HepG2 (cell line): ENCODE measurements around the gene HELZ. TPM values are rescaled to one million over a fixed set of nuclear protein-coding genes. Genes with fewer than 3 reads are reported as not detected.

Source experiments
- ATAC-seq: fragments of 200-7000 bp; cut with Tn5 transposase; 3 replicates; pipeline ENCODE4 v1.9.1; 2020; ENCODE audit warnings: mild to moderate bottlenecking, moderate library complexity
- Bru-seq: library from RNA; stranded (reverse); fragments of 400-500 nt; gene quantifications from one replicate; lab custom pipeline; 2021; lab: Mats Ljungman, UMichigan
- BruChase-seq, 2 experiments: library from RNA; stranded (reverse); fragments of 400-500 nt; gene quantifications; one replicate each; lab custom pipeline; 2021; lab: Mats Ljungman, UMichigan
- BruUV-seq: library from RNA; stranded (reverse); fragments of 400-500 nt; replicated peaks from 2 replicates; lab custom pipeline; 2021; lab: Mats Ljungman, UMichigan
- CTCF ChIA-PET: fragments of 300-600 bp; formaldehyde crosslinking; extraction: SDS; loops from one replicate; lab custom pipeline; 2021; ENCODE audit warnings: low total read pairs, inconsistent platforms, low intra/inter-chr PET ratio; lab: Yijun Ruan, JAX
- POLR2A ChIA-PET: fragments of 350-600 bp; sonication (Branson Sonifier 250); formaldehyde crosslinking; loops from one replicate; lab custom pipeline; 2020; ENCODE audit warnings: antibody characterized with exemption, inconsistent platforms; lab: Yijun Ruan, JAX
- DNase-seq: peaks from one replicate; pipeline ENCODE4 v3.0.0-alpha.2; 2015; ENCODE audit warnings: low spot score
- FAIRE-seq: peaks from 3 replicates; lab custom pipeline; 2011; peaks lifted over from hg19 to GRCh38; lab: Jason Lieb, UNC
- H2AFZ ChIP-seq: one replicate; pipeline ENCODE4 v1.6.1; 2011; ENCODE audit warnings: low read length, inconsistent platforms
- H3K27ac ChIP-seq: fragments of 300-600 bp; 3 replicates; pipeline ENCODE4 v1.8.0; 2011; ENCODE audit warnings: mixed run types, mild to moderate bottlenecking, mixed read lengths, low read length, inconsistent platforms; ENCODE audit not compliant: insufficient read depth; ENCODE audit errors: extremely low read length
- H3K27me3 ChIP-seq, 2 experiments: fragments of 200-600 bp in 1 of 2; 2 replicates in 1 of 2; 3 replicates in 1 of 2; pipeline versions ENCODE4 v1.6.0 to v1.8.0; 2011; ENCODE audit warnings: low read length in 2 of 2, mild to moderate bottlenecking in 2 of 2, moderate library complexity in 2 of 2, inconsistent platforms in 1 of 2; ENCODE audit not compliant: insufficient read depth in 2 of 2, control insufficient read depth in 1 of 2
- H3K36me3 ChIP-seq, 2 experiments: fragments of 200-600 bp in 1 of 2; replicated peaks in 1 of 2; 2 replicates in 1 of 2; 3 replicates in 1 of 2; pipeline versions ENCODE4 v1.5.1 to v1.8.0; 2011; ENCODE audit warnings: low read length in 2 of 2, inconsistent platforms in 1 of 2; ENCODE audit not compliant: insufficient read depth in 2 of 2, control insufficient read depth in 1 of 2
- H3K4me1 ChIP-seq: 2 replicates; pipeline ENCODE4 v1.5.1; 2012; ENCODE audit warnings: low read length, inconsistent platforms; ENCODE audit not compliant: insufficient read depth
- H3K4me2 ChIP-seq: 2 replicates; pipeline ENCODE4 v1.6.0; 2011; ENCODE audit warnings: low read depth, low read length, inconsistent platforms
- H3K4me3 ChIP-seq, 3 experiments: fragments of 200-600 bp in 1 of 3; sonication (generic), shearing (Covaris generic) in 1 of 3; replicated peaks in 1 of 3; 2 replicates each; pipeline ENCODE4 v1.5.1; 2011 to 2016; ENCODE audit warnings: low read length in 3 of 3, inconsistent platforms in 2 of 3, low read depth in 2 of 3, mild to moderate bottlenecking in 2 of 3, control low read depth in 1 of 3, mixed read lengths in 1 of 3; ENCODE audit not compliant: insufficient read depth in 1 of 3
- H3K79me2 ChIP-seq: one replicate; pipeline ENCODE4 v1.6.1; 2011; ENCODE audit warnings: low read length, inconsistent platforms; ENCODE audit not compliant: insufficient read depth
- H3K9ac ChIP-seq: 2 replicates; pipeline ENCODE4 v1.6.0; 2011; ENCODE audit warnings: mild to moderate bottlenecking, low read depth, low read length, inconsistent platforms; ENCODE audit not compliant: insufficient read depth
- H3K9me3 ChIP-seq: 2 replicates; pipeline ENCODE4 v1.5.1; 2012; ENCODE audit warnings: mild to moderate bottlenecking, low read length
- H4K20me1 ChIP-seq: 2 replicates; pipeline ENCODE4 v1.6.0; 2011; ENCODE audit warnings: inconsistent platforms, mild to moderate bottlenecking, low read length, moderate library complexity; ENCODE audit not compliant: insufficient read depth
- DPF2 ChIP-seq: sonication (generic); formaldehyde crosslinking; IDR thresholded peaks from 2 replicates; pipeline ENCODE4 v1.4.0; 2020; ENCODE audit warnings: mild to moderate bottlenecking, low read depth, missing genetic modification reagents, borderline replicate concordance
- HNRNPLL ChIP-seq: fragments of 200-400 bp; formaldehyde crosslinking; IDR thresholded peaks from 2 replicates; pipeline ENCODE4 v1.6.1; 2017; ENCODE audit warnings: mild to moderate bottlenecking, low read depth, low read length; ENCODE audit not compliant: poor library complexity, severe bottlenecking
- MTA1 ChIP-seq: sonication (generic); formaldehyde crosslinking; IDR thresholded peaks from 2 replicates; pipeline ENCODE4 v1.4.0; 2020; ENCODE audit warnings: missing genetic modification reagents, mild to moderate bottlenecking, borderline replicate concordance
- PRPF4 ChIP-seq: fragments of 200-400 bp; formaldehyde crosslinking; IDR thresholded peaks from 2 replicates; pipeline ENCODE4 v1.6.1; 2016; ENCODE audit warnings: low read length, low read depth; ENCODE audit not compliant: poor library complexity, severe bottlenecking
- SYNCRIP ChIP-seq: fragments of 200-400 bp; formaldehyde crosslinking; IDR thresholded peaks from 2 replicates; pipeline ENCODE4 v1.6.1; 2018; ENCODE audit warnings: mild to moderate bottlenecking, low read depth, low read length; ENCODE audit not compliant: insufficient read depth
- ZNF33B ChIP-seq: sonication (generic); formaldehyde crosslinking; IDR thresholded peaks from 2 replicates; pipeline ENCODE4 v1.5.1; 2020; ENCODE audit warnings: mild to moderate bottlenecking, missing genetic modification reagents
- ZNF605 ChIP-seq: sonication (generic); formaldehyde crosslinking; IDR thresholded peaks from 2 replicates; pipeline ENCODE4 v1.8.0; 2022; ENCODE audit warnings: mild to moderate bottlenecking, missing genetic modification reagents
- WGBS: methylation state at CpG from one replicate; pipeline ENCODE4 v1.1.6; 2017; ENCODE audit warnings: low lambda C conversion rate; 5-methylcytosine and 5-hydroxymethylcytosine counted together
- in situ Hi-C: cut with HindIII; loops from 2 replicates; pipeline ENCODE4 v1.10.0; 2017; ENCODE audit warnings: low pct_unique_long_range_greater_than_20kb; ENCODE audit not compliant: extremely low pct_ligation_motif_present
- intact Hi-C: fragments of 100-400 bp; cut with micrococcal nuclease; formaldehyde crosslinking; loops from one replicate; pipeline ENCODE4 v1.10.0; 2022; ENCODE audit not compliant: unreplicated experiment
- long read RNA-seq, 2 experiments: library from RNA in 1 of 2; library from polyadenylated mRNA in 1 of 2; stranded (forward) in 1 of 2; unstranded in 1 of 2; transcript quantifications; one replicate each; pipeline ENCODE4 v2.0.0, GENCODE V29; 2019 to 2022
- polyA minus RNA-seq, 3 experiments: library from RNA; depleted of rRNA, polyadenylated mRNA; stranded (reverse); fragments of >200 nt; gene quantifications; 2 replicates each; pipeline ENCODE4 v1.2.3, GENCODE V29; 2011; ENCODE audit warnings: low replicate concordance in 1 of 3
- polyA plus RNA-seq, 8 experiments: library from polyadenylated mRNA; depleted of rRNA in 3 of 8; stranded (reverse) in 7 of 8; unstranded in 1 of 8; fragments of >200 nt; fragmentation: Illumina TruSeq in 4 of 8; extraction: Trizol in 4 of 8; gene quantifications; 2 replicates each; pipeline versions ENCODE4 v1.2.1 to v1.2.3, GENCODE V29; 2011 to 2016; ENCODE audit warnings: low read depth in 4 of 8, missing spikeins in 1 of 8, mixed read lengths in 1 of 8; ENCODE audit not compliant: insufficient read depth in 1 of 8
- total RNA-seq, 5 experiments: library from RNA; depleted of rRNA; stranded (reverse); fragments of >200 nt; fragmentation: Illumina TruSeq; extraction: Trizol; gene quantifications; 2 replicates each; pipeline ENCODE4 v1.2.3, GENCODE V29; 2016; ENCODE audit warnings: low read depth in 1 of 5

HELZ gene, protein sequence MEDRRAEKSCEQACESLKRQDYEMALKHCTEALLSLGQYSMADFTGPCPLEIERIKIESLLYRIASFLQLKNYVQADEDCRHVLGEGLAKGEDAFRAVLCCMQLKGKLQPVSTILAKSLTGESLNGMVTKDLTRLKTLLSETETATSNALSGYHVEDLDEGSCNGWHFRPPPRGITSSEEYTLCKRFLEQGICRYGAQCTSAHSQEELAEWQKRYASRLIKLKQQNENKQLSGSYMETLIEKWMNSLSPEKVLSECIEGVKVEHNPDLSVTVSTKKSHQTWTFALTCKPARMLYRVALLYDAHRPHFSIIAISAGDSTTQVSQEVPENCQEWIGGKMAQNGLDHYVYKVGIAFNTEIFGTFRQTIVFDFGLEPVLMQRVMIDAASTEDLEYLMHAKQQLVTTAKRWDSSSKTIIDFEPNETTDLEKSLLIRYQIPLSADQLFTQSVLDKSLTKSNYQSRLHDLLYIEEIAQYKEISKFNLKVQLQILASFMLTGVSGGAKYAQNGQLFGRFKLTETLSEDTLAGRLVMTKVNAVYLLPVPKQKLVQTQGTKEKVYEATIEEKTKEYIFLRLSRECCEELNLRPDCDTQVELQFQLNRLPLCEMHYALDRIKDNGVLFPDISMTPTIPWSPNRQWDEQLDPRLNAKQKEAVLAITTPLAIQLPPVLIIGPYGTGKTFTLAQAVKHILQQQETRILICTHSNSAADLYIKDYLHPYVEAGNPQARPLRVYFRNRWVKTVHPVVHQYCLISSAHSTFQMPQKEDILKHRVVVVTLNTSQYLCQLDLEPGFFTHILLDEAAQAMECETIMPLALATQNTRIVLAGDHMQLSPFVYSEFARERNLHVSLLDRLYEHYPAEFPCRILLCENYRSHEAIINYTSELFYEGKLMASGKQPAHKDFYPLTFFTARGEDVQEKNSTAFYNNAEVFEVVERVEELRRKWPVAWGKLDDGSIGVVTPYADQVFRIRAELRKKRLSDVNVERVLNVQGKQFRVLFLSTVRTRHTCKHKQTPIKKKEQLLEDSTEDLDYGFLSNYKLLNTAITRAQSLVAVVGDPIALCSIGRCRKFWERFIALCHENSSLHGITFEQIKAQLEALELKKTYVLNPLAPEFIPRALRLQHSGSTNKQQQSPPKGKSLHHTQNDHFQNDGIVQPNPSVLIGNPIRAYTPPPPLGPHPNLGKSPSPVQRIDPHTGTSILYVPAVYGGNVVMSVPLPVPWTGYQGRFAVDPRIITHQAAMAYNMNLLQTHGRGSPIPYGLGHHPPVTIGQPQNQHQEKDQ (N-terminal part only)
- total RNA-seq (2016; rRNA removed; fragmentation: Illumina TruSeq; extraction: Trizol) (52.4 and 93.1 TPM in 2 replicates), polyA plus RNA-seq (2011; rRNA removed) (27.8 and 35.3 TPM in 2 replicates), polyA minus RNA-seq (2011; rRNA and poly(A)+ RNA removed; ENCODE audit: low replicate concordance) (32.9 and 69.3 TPM in 2 replicates), Bru-seq, nascent RNA (percentile 92 among the genes with signal in this experiment), BruChase-seq, experiment 1, labeled RNA remaining after a 6-hour chase (percentile 91 among the genes with signal in this experiment), BruChase-seq, experiment 2, labeled RNA remaining after a 2-hour chase (percentile 91 among the genes with signal in this experiment)
- 12.4 and 14.0 TPM in 2 replicates for total RNA-seq (2016; cell fraction: cytosol; rRNA removed; fragmentation: Illumina TruSeq; extraction: Trizol; ENCODE audit: low read depth)
- total RNA-seq (2016; cell fraction: insoluble cytoplasmic fraction; rRNA removed; fragmentation: Illumina TruSeq; extraction: Trizol) = 47.7 and 84.1 TPM in 2 replicates
- 34.8 and 42.7 TPM in 2 replicates for total RNA-seq (2016; cell fraction: membrane; rRNA removed; fragmentation: Illumina TruSeq; extraction: Trizol)
- 127 and 142 TPM in 2 replicates for total RNA-seq (2016; cell fraction: nucleus; rRNA removed; fragmentation: Illumina TruSeq; extraction: Trizol)
- polyA plus RNA-seq (2011; cell fraction: cytosol; rRNA removed) = 13.6 and 17.7 TPM in 2 replicates
- polyA plus RNA-seq (2011; cell fraction: nucleus; rRNA removed) = 58.4 and 59.3 TPM in 2 replicates
- polyA plus RNA-seq (2012) = 20.6 and 33.4 TPM in 2 replicates
- polyA plus RNA-seq (2016; cell fraction: cytosol; fragmentation: Illumina TruSeq; extraction: Trizol; ENCODE audit: low read depth) = 2.6 and 3.3 TPM in 2 replicates
- polyA plus RNA-seq (2016; cell fraction: insoluble cytoplasmic fraction; fragmentation: Illumina TruSeq; extraction: Trizol; ENCODE audit: low read depth) = 17.4 and 19.8 TPM in 2 replicates
- polyA plus RNA-seq (2016; cell fraction: membrane; fragmentation: Illumina TruSeq; extraction: Trizol; ENCODE audit: low read depth) = 3.9 and 4.9 TPM in 2 replicates
- 40.2 and 45.2 TPM in 2 replicates for polyA plus RNA-seq (2016; cell fraction: nucleus; fragmentation: Illumina TruSeq; extraction: Trizol; ENCODE audit: insufficient read depth, low read depth)
- polyA minus RNA-seq (2011; cell fraction: cytosol; rRNA and poly(A)+ RNA removed) = 55.2 and 63.0 TPM in 2 replicates
- 495 and 542 TPM in 2 replicates for polyA minus RNA-seq (2011; cell fraction: nucleus; rRNA and poly(A)+ RNA removed)
- long read RNA-seq, experiment 1, full-length matches to known transcripts = 2 of 16 reads
- long read RNA-seq, experiment 1, partial matches to known transcripts = 5 of 16 reads
- long read RNA-seq, experiment 1, other reads (novel, unspliced or antisense) = 9 of 16 reads
- long read RNA-seq, experiment 2, partial matches to known transcripts = 4 of 18 reads
- long read RNA-seq, experiment 2, other reads (novel, unspliced or antisense) = 14 of 18 reads

DNA sequence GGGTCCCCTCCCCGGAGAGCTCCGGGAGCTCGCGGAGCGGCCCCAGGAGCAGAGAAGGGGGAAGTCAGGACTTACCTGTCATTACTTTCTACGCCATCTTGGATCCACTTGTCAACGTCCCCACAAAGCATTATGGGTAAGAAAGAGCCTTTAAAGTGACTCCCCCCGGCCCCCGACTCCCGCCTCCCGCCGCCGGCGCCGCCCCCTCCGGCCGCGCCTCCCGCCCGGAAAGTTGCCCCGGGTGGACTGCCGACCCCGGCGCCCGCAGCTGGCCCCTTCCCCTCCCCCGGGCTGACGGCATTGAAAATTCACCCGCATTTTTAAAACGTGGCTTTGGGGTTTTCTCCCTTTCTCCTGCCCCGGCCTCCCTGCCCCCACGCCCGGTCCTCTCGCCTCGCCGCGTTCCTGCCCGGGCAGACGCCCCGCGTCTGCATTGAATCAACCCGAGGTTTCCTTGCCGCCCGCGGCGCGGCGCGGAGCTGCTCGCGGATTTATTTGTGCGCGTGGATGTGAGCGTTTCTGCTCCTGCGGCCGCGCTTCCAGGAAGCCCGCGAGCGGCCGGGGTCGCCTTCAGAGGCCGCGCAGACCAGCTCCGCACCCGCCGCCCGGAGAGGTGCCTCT is at the start of gene HELZ:
Gene HELZ (minus strand): TSS at position 124 of the 621 bp plus-strand sequence. CDS start 26,392 bp downstream, outside the sequence.
- H2AFZ ChIP-seq = no peak within 1 kb of the TSS
- FAIRE-seq (no peak), ATAC-seq (peak; percentile 43), DNase-seq (peak; percentile 92)
- H3K4me2 ChIP-seq = peak within 1 kb of the TSS; percentile 90
- no peaks in the 10 kb centered on the region; a peak in 1 of 5 replicates for H3K27me3 ChIP-seq
- in situ Hi-C loops = no loop called here
- intact Hi-C loops = loop anchor here (10.0 kb wide), 1 partner anchor 120 kb away; the partner anchor contains the start of gene PSMD12
- peaks cover 63% of the 10 kb centered on the region for H3K4me1 ChIP-seq
- H3K79me2 ChIP-seq = peaks cover 56% of the 10 kb centered on the region
- H3K27ac ChIP-seq = peak within 1 kb of the TSS; percentile 98
- peak within 1 kb of the TSS; percentile 87 to 93 (median 91) for H3K4me3 ChIP-seq
- POLR2A ChIA-PET = interaction anchor here (0.6 to 1.4 kb wide), 8 partner anchors 10 to 96 kb away, joined by 3 to 5 read pairs (median 4); no protein-coding TSS in a partner anchor
- TSS peak; percentile 87 for BruUV-seq
- no peaks in the 10 kb centered on the region for H3K9me3 ChIP-seq
- CTCF ChIA-PET = no interaction called here
- 3% methylated on average over 23 of the region's 67 CpGs for WGBS
- H3K36me3 ChIP-seq = peaks cover 4 to 5% of the 10 kb centered on the region in 2 experiments; a peak in 4 of 5 replicates
- H3K9ac ChIP-seq = peak within 1 kb of the TSS; percentile 98
- peaks cover 34% of the 10 kb centered on the region for H4K20me1 ChIP-seq
- TF ChIP-seq ZNF33B (CRISPR knock-in tag) = no peak
- no peak for TF ChIP-seq DPF2
- peak; percentile 67 for TF ChIP-seq HNRNPLL
- no peak for TF ChIP-seq SYNCRIP
- TF ChIP-seq MTA1 (CRISPR knock-in tag) = peak; percentile 49; the same call in 1 of the 2 replicates
- TF ChIP-seq ZNF605 = peak; percentile 40; the same call in 1 of the 2 replicates
- TF ChIP-seq PRPF4 = peak; percentile 34
